GM12878 (cell line): Measurements from ENCODE around the gene NOL4L. TPM values are rescaled to one million over a fixed set of nuclear protein-coding genes. Genes with fewer than 3 reads are reported as not detected.

Experiments
- ATAC-seq: fragments of 200-7000 bp; cut with Tn5 transposase; 3 replicates; pipeline ENCODE4 v1.9.1; 2020; ENCODE audit warnings: mild to moderate bottlenecking, moderate library complexity
- BruUV-seq: library from RNA; stranded (reverse); fragments of 400-500 nt; replicated peaks from 2 replicates; lab custom pipeline; 2021; lab: Mats Ljungman, UMichigan
- CTCF ChIA-PET: fragments of 300-600 bp; sonication (Branson Sonifier 250); formaldehyde crosslinking; extraction: SDS; loops from one replicate; lab custom pipeline; 2021; ENCODE audit warnings: inconsistent platforms; lab: Yijun Ruan, JAX
- POLR2A ChIA-PET: fragments of 350-600 bp; formaldehyde crosslinking; extraction: SDS; loops from one replicate; lab custom pipeline; 2021; ENCODE audit warnings: inconsistent platforms; lab: Charles Lee
- RAD21 ChIA-PET: fragments of 300-600 bp; sonication (Branson Sonifier 250); formaldehyde crosslinking; loops from one replicate; lab custom pipeline; 2023; ENCODE audit warnings: antibody characterized with exemption; ENCODE audit not compliant: unreplicated experiment; lab: Charles Lee
- SMC1A ChIA-PET: fragments of 300-600 bp; sonication (Branson Sonifier 250); formaldehyde crosslinking; loops from one replicate; lab custom pipeline; 2023; ENCODE audit not compliant: unreplicated experiment, uncharacterized antibody; lab: Charles Lee
- DNase-seq: peaks from one replicate; pipeline ENCODE4 v3.0.0-alpha.2; 2011; ENCODE audit warnings: low read depth, low spot score
- FAIRE-seq: peaks from 3 replicates; lab custom pipeline; 2011; peaks lifted over from hg19 to GRCh38; lab: Jason Lieb, UNC
- H2AFZ ChIP-seq: 2 replicates; pipeline ENCODE4 v1.6.0; 2011; ENCODE audit warnings: low read depth, low read length, control low read depth; ENCODE audit not compliant: control insufficient read depth
- H3K27ac ChIP-seq: 2 replicates; pipeline ENCODE4 v1.5.1; 2011; ENCODE audit warnings: control low read depth; ENCODE audit not compliant: control insufficient read depth, insufficient read depth
- H3K27me3 ChIP-seq, 2 experiments: replicated peaks in 1 of 2; 2 replicates each; pipeline versions ENCODE4 v1.6.0 to v1.6.1; 2011; ENCODE audit warnings: low read length in 1 of 2; ENCODE audit not compliant: control insufficient read depth in 2 of 2, insufficient read depth in 2 of 2
- H3K36me3 ChIP-seq, 2 experiments: 2 replicates each; pipeline ENCODE4 v1.5.1; 2011; ENCODE audit warnings: low read length in 1 of 2; ENCODE audit not compliant: control insufficient read depth in 2 of 2, insufficient read depth in 2 of 2
- H3K4me1 ChIP-seq: 2 replicates; pipeline ENCODE4 v1.6.1; 2011; ENCODE audit warnings: mild to moderate bottlenecking, low read length, moderate library complexity, mixed read lengths; ENCODE audit not compliant: control insufficient read depth, insufficient read depth
- H3K4me2 ChIP-seq: 2 replicates; pipeline ENCODE4 v1.6.0; 2011; ENCODE audit warnings: control low read depth; ENCODE audit not compliant: control insufficient read depth, insufficient read depth
- H3K4me3 ChIP-seq: fragments of 200-600 bp; sonication (generic); 2 replicates; pipeline ENCODE4 v1.5.1; 2016
- H3K79me2 ChIP-seq: 2 replicates; pipeline ENCODE4 v1.6.0; 2011; ENCODE audit warnings: low read length; ENCODE audit not compliant: control insufficient read depth, insufficient read depth
- H3K9ac ChIP-seq: 2 replicates; pipeline ENCODE4 v1.8.0; 2011; ENCODE audit warnings: low read length, control low read depth, mixed read lengths; ENCODE audit not compliant: control insufficient read depth, insufficient read depth
- H3K9me3 ChIP-seq: replicated peaks from 3 replicates; pipeline ENCODE4 v1.5.1; 2011; ENCODE audit warnings: mild to moderate bottlenecking, low read length; ENCODE audit not compliant: control insufficient read depth, insufficient read depth
- H4K20me1 ChIP-seq: 2 replicates; pipeline ENCODE4 v1.6.0; 2011; ENCODE audit not compliant: control insufficient read depth, insufficient read depth
- BCLAF1 ChIP-seq: fragments of 450-650 bp; IDR thresholded peaks from 2 replicates; pipeline ENCODE4 v1.6.1; 2017; ENCODE audit warnings: antibody characterized with exemption, mild to moderate bottlenecking, moderate library complexity
- SIX5 ChIP-seq: IDR thresholded peaks from 2 replicates; pipeline ENCODE4 v1.6.1; 2011; ENCODE audit warnings: mild to moderate bottlenecking, low read depth, low read length, moderate library complexity; ENCODE audit not compliant: severe bottlenecking
- SRF ChIP-seq, 2 experiments: IDR thresholded peaks; 2 replicates each; pipeline ENCODE4 v1.6.1; 2011; ENCODE audit warnings: low read depth in 2 of 2, low read length in 2 of 2, mild to moderate bottlenecking in 1 of 2, moderate library complexity in 1 of 2
- ZBTB33 ChIP-seq: fragments of 450-650 bp; IDR thresholded peaks from 2 replicates; pipeline ENCODE4 v1.6.1; 2017; ENCODE audit warnings: mild to moderate bottlenecking
- ZNF592 ChIP-seq: fragments of 450-650 bp; IDR thresholded peaks from 2 replicates; pipeline ENCODE4 v1.6.1; 2017; ENCODE audit warnings: mild to moderate bottlenecking, moderate library complexity
- WGBS: methylation state at CpG from one replicate; pipeline ENCODE4 v1.1.6; 2016; ENCODE audit warnings: low lambda C conversion rate; ENCODE audit not compliant: insufficient replicate concordance, insufficient coverage; ENCODE audit errors: missing lambda C conversion rate; 5-methylcytosine and 5-hydroxymethylcytosine counted together
- in situ Hi-C: fragments of 300-500 bp; cut with MboI; formaldehyde crosslinking; loops from 9 replicates; pipeline ENCODE4 v1.14.3; 2018; ENCODE audit warnings: mixed read lengths
- intact Hi-C: fragments of 100-400 bp; cut with micrococcal nuclease; formaldehyde crosslinking; loops from one replicate; pipeline ENCODE4 v1.14.2; 2022; ENCODE audit not compliant: unreplicated experiment
- polyA plus RNA-seq, 11 experiments: library from polyadenylated mRNA; depleted of rRNA in 4 of 11; unstranded in 6 of 11; stranded (reverse) in 5 of 11; fragments of >200 nt; fragmentation: Nextera tagmentation in 4 of 11; fragmentation: Illumina TruSeq in 1 of 11; extraction: Ambion mirVana in 4 of 11; extraction: Trizol in 1 of 11; gene quantifications; 1 replicate in 1 of 11; 2 replicates in 10 of 11; pipeline versions ENCODE4 v1.2.1 to v1.2.3, GENCODE V29; 2011 to 2016; ENCODE audit warnings: inconsistent platforms in 2 of 11, missing spikeins in 2 of 11, low read depth in 1 of 11
- total RNA-seq, 4 experiments: library from RNA; depleted of rRNA in 3 of 4; stranded (reverse); fragments of >200 nt in 3 of 4; fragmentation: Illumina TruSeq in 1 of 4; extraction: Trizol in 1 of 4; gene quantifications; 2 replicates each; pipeline versions ENCODE4 v1.2.1 to v1.2.3, GENCODE V29; 2013 to 2021

Gene NOL4L
- total and polyA plus RNA-seq, 10 of the 15 experiments (the other 5 are each of a cell fraction or from before 2014, with no cell fraction given), result 2.3 to 24.0 (median 8.0) TPM

GRCh38 chr20:32472581-32473207, 112.4 kb downstream of the NOL4L start:
- FAIRE-seq (no peak), DNase-seq (no peak), ATAC-seq (no peak)
- H3K4me2 ChIP-seq, result no peak overlapping the region
- POLR2A ChIA-PET, result no interaction called here
- H3K4me3 ChIP-seq, result no peak overlapping the region
- CTCF ChIA-PET, result no interaction called here
- no peaks in the 10 kb centered on the region; a peak in 1 of 4 replicates for H3K36me3 ChIP-seq
- RAD21 ChIA-PET, result no interaction called here
- no peak overlapping the region for H2AFZ ChIP-seq
- no peaks in the 10 kb centered on the region for H3K79me2 ChIP-seq
- 54% methylated on average over 6 of the region's 6 CpGs for WGBS
- intact Hi-C loops, result no loop called here
- no peaks in the 10 kb centered on the region for H3K9me3 ChIP-seq
- no peak overlapping the region for H3K9ac ChIP-seq
- in situ Hi-C loops, result no loop called here
- peaks cover 6% of the 10 kb centered on the region for H4K20me1 ChIP-seq
- H3K27ac ChIP-seq, result no peak overlapping the region
- H3K4me1 ChIP-seq, result peaks cover 11% of the 10 kb centered on the region
- H3K27me3 ChIP-seq, result no peaks in the 10 kb centered on the region
- no peak for TF ChIP-seq ZBTB33
- TF ChIP-seq, all 136 proteins: peak for 0
- no TSS peak for BruUV-seq
- SMC1A ChIA-PET, result no interaction called here

- no peak overlapping the region for H3K4me3 ChIP-seq
- BruUV-seq, result no TSS peak
- H3K27ac ChIP-seq, result no peak overlapping the region
- no peak overlapping the region for H2AFZ ChIP-seq
- no peak for FAIRE-seq
- 76% methylated on average over 9 of the region's 9 CpGs for WGBS
- H3K27me3 ChIP-seq, result no peaks in the 10 kb centered on the region
- ChIA-PET RAD21 (interaction anchor here (0.6 to 1.1 kb wide), 2 partner anchors 52 to 181 kb away, joined by 3 read pairs; no protein-coding TSS in a partner anchor), POLR2A (no interaction called here), CTCF (no interaction called here), SMC1A (no interaction called here)
- no peak overlapping the region for H3K9ac ChIP-seq
- in situ Hi-C loops, result no loop called here
- no peaks in the 10 kb centered on the region for H4K20me1 ChIP-seq
- H3K9me3 ChIP-seq, result no peaks in the 10 kb centered on the region
- H3K4me1 ChIP-seq, result peaks cover 11% of the 10 kb centered on the region
- H3K79me2 ChIP-seq, result no peaks in the 10 kb centered on the region
- intact Hi-C loops, result no loop called here
- H3K36me3 ChIP-seq, result no peaks in the 10 kb centered on the region; a peak in 1 of 4 replicates
- DNase-seq, result no peak
- ATAC-seq, result no peak
- no peak overlapping the region for H3K4me2 ChIP-seq
- TF ChIP-seq BCLAF1 (no peak), SIX5 (no peak), ZNF592 (no peak), SRF (IDR thresholded peaks at IDR 0.05; ENCODE audit: low read depth in 2 of 2, low read length in 2 of 2) (no peak)
Measured at GRCh38 chr20:32470940-32471339, 114.2 kb downstream of the NOL4L start.
